HG03575 (cell line): Measurements from ENCODE around the gene VWA1.
"Not testable (repeated sequence)": the region's sequence is repeated elsewhere in the genome, so short reads cannot be mapped to it uniquely, and the experiment has no call there.

ENCODE experiments used
- ATAC-seq: cut with Tn5 transposase; IDR thresholded peaks from one replicate; pipeline ENCODE4 v1.9.1; 2021; ENCODE audit not compliant: unreplicated experiment, insufficient number of reproducible peaks, low FRiP score; ENCODE audit errors: extremely low read depth

VWA1 gene

DNA sequence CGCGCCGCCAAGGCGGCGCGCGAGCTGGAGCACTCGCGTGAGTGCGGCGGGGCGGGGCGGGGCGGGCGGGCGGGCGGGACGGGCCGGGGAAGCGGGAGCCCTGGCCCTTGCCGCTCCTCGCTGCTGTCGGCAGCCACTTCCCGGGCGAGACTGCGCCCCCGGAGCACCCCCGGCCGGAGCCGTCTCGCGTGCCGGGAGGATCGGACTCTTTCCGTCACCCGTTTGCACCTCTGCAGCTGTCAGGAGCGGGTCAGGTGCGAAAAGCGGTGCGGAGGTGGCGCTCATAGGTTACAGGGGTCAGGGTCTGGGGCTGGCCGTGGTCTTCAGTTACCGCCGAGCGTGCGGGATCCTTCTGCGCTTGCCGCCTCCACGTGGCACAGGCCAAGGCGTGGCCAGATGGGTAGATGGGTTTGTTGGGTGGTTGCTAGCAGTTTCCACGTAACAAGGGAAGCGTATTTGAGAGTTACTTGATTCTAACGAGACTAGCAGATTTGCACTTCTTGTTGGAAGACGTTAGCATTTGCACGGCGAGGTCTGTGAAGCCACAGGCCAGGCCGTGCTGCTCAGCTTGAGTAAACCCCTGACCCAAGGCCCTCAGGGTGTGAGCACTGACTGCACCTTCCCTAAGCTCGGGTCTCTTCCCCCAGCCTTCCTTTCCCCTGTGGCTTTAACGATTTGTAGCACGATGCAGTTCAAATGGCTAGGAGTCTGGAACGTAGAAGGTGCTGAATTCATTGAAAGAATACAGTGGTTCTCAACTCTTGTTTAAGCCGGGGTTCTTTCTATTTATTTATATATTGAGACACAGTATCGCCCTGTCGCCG, 36.8 kb downstream of the VWA1 start:
- not testable (repeated sequence) for ATAC-seq

DNA sequence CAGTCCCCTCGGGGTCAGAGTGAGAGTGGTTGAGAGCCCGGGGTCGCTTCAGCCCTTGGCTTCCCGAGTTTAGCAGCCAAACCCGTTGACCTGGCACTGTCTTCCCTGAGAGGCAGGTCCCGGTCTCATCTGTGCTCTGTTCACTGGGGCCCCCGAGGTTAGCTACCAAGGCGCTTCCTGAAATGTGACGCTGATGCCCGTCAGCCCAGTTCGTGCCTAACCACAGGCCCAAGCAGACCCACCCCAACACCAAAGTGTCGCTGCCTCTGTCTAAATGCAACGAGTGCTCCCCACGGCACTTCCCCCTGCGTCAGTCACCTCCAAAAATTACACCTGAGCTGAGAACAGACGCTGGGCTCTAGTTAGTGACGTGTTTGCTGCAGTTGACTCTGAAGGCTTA, 40.5 kb downstream of the VWA1 start:
- ATAC-seq = not testable (repeated sequence)

DNA sequence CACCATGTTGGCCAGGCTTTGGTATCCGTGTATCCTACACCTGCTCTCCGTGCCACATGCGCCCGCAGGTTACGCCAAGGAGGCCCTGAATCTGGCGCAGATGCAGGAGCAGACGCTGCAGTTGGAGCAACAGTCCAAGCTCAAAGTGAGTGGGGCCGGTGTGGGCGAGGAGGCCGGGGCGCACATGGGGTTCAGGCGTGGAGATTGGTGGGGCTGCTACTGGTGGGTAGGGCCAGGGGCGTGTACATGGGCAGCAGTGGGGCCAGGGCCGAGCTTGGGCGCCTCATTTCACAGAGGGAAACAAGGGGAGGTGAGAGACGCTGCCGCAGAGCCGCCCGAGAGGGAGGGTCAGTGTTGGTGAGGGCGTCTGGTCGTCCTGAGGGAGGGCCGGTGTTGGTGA, 41.7 kb downstream of the VWA1 start:
- ATAC-seq = no peak

DNA sequence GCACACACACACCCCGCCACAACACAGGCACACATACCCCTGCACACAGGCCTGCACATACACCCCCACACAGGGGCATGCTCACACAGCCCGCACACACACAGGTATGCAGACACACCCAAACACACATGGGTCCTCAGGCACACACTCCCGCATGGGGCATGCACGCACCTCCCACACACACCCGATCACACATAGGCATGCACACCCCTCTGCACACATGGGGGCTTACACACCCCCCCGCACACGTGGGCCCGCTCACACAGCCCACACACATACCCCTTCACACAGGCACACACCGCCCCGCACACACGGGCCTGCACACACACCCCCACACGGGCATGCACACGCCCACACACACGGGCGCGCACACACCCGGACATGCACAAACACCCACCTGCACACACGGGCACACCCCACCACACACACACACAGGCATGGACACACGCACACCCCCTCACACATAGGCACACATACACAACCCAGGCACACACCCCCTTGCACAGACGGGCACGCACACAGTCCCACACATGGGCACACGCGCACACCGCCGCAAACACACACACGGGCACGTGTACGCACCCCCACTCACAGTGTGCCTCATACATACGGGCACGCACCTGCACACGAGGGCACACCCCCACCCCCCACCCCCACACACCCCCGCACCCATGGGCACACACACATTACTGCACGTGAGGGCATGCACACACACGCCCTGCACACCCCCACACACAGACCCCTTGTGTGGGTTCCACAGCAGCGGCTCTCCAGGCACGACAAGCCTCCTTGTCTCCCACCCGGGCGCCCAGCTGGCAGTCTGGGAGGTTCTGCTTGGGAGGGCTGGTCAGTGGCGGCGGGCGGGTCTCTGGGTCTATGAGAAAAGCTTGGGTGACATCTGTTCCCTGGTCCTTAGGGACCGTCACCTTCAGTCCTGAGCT, 44.3 kb downstream of the VWA1 start:
- no peak for ATAC-seq

DNA sequence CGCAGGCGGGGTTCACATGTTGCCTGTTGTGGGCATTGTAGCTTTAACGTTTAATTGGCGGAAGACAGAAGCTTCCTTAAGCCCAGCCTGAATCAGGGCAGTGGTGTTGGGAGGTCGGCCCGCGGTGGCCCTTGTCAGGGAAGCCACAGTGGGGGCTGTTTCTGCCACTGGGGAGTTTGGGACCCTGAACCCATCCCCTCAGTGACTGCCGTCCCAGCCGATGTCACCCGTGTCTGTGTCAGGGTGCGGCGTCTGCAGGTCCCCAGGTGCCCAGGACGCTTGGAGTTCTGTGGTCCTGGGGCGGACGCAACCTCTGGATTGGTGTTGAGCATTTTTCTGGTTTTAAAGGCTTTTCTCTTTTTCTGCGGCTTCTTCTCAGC, 45.0 kb downstream of the VWA1 start:
- not testable (repeated sequence) for ATAC-seq

DNA sequence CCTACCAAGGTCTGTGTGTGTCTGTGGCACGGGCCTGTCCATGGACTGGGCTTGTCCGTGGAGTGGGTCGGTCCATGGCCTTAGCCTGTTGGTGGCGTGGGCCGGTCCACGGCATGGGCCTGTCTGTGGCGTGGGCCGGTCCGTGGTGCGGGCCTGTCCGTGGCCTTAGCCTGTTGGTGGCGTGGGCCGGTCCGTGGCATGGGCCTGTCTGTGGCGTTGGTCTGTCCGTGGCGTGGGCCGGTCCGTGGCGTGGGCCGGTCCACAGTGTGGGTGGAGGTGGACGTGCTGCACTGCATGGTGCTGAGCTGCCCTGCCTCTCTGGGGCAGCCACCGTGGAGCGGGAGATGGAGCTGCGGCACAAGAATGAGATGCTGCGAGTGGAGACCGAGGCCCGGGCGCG, 46.3 kb downstream of the VWA1 start:
- ATAC-seq = not testable (repeated sequence)

DNA sequence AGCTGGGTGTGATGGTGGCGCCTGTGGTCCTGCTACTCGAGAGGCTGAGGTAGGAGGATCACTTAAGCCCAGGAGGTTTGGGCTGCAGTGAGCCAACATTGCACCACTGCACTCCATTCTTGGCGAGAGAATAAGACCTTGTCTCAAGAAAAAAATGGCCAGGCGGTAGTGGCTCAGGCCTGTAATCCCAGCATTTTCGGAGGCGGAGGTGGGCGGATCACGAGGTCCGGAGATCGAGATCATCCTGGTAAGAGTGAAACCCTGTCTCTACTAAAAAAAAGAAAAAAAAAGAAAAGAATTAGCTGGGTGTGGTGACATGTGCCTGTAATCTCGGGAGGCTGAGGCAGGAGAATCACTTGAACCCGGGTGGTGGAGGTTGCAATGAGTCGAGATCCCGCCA, 47.4 kb downstream of the VWA1 start:
- ATAC-seq = no peak

DNA sequence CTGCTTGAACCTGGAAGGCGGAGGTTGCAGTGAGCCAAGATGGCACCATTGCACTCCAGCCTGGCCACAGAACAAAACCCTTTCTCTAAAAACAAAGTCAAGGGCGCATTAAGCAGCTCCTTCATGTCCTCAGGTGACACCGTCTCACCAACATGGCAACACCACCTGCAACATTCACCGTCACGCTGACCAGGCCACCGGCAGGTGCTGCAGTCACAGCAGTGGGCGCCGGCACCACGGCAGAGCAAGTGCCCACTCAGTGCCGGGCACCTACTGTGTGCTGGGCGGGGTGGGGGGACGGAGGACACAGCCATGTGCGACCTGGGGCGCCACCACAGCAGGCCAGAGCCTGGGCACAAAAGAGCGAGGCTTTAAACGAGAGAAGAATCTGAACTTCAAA, 48.2 kb downstream of the VWA1 start:
- ATAC-seq = no peak

DNA sequence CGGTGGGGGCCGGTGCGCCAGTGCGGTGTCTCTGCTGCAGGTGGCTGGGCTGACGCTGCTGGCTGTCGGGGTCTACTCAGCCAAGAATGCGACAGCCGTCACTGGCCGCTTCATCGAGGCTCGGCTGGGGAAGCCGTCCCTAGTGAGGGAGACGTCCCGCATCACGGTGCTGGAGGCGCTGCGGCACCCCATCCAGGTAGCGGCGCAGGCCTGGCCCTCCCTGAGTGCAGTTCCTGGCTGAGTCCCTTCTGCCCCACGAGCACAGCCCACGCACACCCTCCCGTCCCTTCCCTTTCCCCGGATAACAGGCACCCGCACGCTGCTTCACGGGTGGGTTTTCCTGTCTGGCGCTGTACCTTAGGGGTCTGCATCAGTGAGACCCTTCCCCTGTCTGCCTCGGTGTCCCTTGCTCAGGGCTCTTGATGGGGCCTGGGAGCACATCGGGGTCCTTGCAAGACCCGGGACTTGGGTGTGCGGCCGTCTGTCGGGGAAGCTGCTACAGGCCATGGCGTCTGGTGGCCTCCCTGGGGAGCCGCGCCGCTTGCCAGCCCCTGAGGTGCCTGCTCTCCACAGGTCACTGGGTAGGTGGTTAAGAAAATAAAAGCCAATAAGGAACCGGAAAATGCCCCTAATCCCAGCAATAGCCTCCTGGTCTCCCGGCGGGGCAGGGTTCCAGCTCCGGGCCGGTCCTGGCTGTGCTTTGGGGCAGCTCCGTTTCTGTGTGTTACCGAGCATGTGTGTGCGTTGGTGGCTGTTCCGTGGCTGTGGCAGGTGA, 49.7 kb downstream of the VWA1 start:
- ATAC-seq = not testable (repeated sequence)

DNA sequence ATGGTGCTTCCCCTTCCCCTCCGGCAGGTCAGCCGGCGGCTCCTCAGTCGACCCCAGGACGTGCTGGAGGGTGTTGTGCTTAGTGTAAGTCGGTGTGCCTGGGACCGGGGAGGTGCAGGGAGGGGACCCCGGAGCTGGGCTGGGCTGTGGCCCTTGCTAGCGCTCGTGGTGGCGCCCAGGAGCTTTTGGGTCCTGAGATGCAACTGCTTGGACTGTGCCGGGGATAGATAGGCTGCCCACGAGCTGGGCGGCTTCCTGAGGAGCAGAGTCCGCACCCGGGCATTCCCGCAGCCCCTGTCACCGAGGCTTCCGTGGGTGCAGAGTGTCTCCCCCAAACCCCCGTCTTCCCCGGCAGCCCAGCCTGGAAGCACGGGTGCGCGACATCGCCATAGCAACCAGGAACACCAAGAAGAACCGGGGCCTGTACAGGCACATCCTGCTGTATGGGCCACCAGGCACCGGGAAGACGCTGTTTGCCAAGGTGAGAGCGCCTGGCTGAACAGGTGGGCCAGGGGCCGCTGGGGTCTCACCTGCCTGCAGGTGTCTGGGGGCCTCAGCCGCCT, 50.3 kb downstream of the VWA1 start:
- ATAC-seq = not testable (repeated sequence)

DNA sequence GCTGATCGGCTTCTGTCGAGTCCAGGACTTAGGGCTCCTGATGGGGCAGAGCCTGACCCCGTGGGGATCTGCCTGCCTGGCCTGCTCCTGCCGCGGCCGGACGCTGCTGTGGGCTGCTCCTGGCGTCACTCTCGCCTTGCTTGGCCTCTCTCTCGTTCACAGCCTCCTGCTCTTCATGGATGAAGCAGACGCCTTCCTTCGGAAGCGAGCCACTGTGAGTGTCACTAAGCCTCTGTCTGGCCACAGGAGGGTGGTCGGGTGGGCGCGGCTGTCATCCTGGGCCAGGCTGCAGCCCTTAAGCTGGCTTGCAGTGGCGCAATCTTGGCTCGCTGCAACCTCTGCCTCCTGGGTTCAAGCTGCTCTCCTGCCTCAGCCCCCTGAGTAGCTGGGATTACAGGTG, 52.2 kb downstream of the VWA1 start:
- no peak for ATAC-seq

DNA sequence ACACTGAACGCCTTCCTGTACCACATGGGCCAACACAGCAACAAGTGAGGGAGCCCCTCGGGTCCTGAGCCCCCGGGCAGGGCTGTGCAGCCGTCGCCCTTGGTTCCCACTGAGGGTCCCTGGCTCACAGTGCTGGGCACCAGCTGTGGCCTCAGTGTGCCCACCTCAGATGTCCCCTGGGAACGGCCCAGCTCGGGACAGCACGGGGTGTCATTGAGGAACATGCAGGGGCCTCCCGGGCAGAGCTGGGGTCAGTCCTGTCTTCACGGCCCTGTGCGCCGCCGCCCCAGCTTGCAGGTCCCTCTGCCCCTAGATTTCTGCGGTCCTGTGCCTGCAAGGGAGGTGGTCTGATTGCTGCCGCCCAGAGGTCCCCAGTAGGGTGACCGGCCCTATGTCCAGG, 53.7 kb downstream of the VWA1 start:
- ATAC-seq = no peak

DNA sequence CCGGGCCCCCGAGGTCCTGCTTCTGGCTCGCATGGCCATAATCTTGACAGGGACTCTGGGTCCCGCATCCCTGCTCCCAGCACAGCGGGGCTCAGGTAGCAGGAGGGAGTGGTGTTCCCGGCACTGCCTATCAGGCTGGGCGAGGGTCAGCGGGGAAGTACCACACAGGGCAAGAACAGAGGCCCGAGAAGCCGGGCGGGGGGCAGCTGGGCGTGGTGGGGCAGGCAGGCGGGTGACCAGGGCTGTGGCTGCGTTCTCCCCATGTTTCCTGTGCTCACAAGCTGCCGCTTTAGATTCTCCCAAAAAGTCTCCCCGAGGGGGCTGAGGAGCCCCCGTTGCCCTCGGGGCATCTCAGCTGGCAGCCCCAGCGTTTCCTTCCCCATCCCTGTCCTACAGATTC, 54.4 kb downstream of the VWA1 start:
- no peak for ATAC-seq

DNA sequence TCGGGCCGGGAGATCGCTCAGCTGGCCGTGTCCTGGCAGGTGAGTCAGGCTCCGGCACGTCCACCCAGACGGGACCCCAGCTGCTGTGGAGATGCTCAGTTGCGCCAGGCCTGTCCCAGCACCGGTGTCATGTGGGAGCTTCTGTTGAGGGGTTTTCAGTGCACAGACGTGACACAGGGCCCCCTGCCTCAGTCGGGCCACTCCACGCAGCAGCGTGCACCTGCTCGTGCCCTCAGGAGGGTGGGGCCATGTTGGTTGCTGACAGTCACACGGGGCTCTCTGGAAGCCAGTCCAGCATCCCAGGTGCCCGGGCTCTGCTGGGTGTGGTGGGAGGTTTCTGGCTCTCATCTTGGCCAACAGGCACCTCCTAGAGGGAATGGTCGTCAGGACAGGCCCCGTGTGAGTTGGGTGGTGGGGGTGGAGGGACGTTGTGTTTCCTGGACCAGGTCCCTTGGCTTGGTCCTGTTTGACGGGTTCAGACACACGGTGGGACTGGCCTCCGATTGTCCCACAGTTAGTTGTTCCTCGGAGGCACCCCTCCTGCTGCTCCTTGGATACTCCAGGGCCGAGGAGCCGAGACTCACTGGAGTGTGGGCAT, 55.2 kb downstream of the VWA1 start:
- no peak for ATAC-seq

DNA sequence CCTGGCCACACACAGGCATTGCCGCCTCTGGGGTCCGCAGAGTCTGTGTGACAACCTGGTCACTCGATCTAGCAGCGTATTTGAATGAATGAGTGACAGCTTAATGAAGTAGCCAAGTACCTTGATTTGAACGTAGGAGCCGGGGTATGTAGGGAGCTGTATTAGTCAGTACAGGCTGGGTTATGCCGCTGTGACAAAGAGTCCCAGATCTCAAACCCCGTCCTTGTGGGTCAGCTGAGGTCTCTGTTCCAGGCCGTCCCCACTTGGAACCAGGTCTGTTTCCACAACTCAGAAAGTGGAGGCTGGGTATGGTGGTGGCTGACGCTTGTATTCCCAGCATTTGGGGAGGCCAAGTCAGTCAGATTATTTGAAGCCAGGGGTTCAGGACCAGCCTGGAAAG, 56.1 kb downstream of the VWA1 start:
- no peak for ATAC-seq
